Uterus (tissue), 4 donors: ENCODE data around the gene LBHD2. TPM values are rescaled to one million over a fixed set of nuclear protein-coding genes. Genes with fewer than 3 reads are reported as not detected.

Experiments used
- DNase-seq, 2 donors: peaks; one replicate each; pipeline ENCODE4 v3.0.0-alpha.2; 2019 to 2020
- H3K27ac ChIP-seq, 2 donors: fragments of 200-600 bp; sonication (generic); 1 replicate in 1 of 2; 2 replicates in 1 of 2; pipeline ENCODE4 v1.5.1; 2016 to 2018
- H3K27me3 ChIP-seq, 2 donors: fragments of 200-600 bp; sonication (generic); one replicate each; pipeline ENCODE4 v1.5.1; 2018 to 2019; ENCODE audit warnings: control low read depth in 1 of 2
- H3K36me3 ChIP-seq, 2 donors: fragments of 200-600 bp; sonication (generic); one replicate each; pipeline ENCODE4 v1.5.1; 2019; ENCODE audit warnings: control low read depth in 1 of 2
- H3K4me1 ChIP-seq, 2 donors: fragments of 200-600 bp; sonication (generic); one replicate each; pipeline ENCODE4 v1.5.1; 2018 to 2019; ENCODE audit warnings: control low read depth in 1 of 2
- H3K4me3 ChIP-seq, 2 donors: fragments of 200-600 bp; sonication (generic); 1 replicate in 1 of 2; 2 replicates in 1 of 2; pipeline ENCODE4 v1.5.1; 2018 to 2019; ENCODE audit warnings: mild to moderate bottlenecking in 1 of 2
- H3K9me3 ChIP-seq, 2 donors: fragments of 200-600 bp; sonication (generic); one replicate each; pipeline ENCODE4 v1.5.1; 2019; ENCODE audit warnings: control low read depth in 1 of 2
- POLR2A ChIP-seq, 2 donors: fragments of 450-650 bp; IDR thresholded peaks; one replicate each; pipeline ENCODE4 v1.6.1; 2016; ENCODE audit warnings: antibody characterized with exemption in 2 of 2, mild to moderate bottlenecking in 1 of 2, moderate library complexity in 1 of 2
- intact Hi-C: fragments of 100-400 bp; cut with DNase I; formaldehyde crosslinking; loops from one replicate; pipeline ENCODE4 v1.15.1; 2023; ENCODE audit warnings: low total_unique reads
- total RNA-seq, 4 donors: library from RNA; depleted of rRNA in 3 of 4; stranded (reverse); fragments of >200 nt in 3 of 4; gene quantifications; one replicate each; pipeline versions ENCODE4 v1.1.0 to v1.2.4, GENCODE V29; 2014 to 2023
- TF ChIP-seq, protein P1 (sequence below), 4 experiments: fragments of 200-600 bp in 2 of 4; fragments of 450-650 bp in 2 of 4; sonication (generic) in 2 of 4; IDR thresholded peaks; one replicate each; pipeline ENCODE4 v1.5.1; 2016 to 2019; ENCODE audit warnings: antibody characterized with exemption in 4 of 4, mild to moderate bottlenecking in 2 of 4, moderate library complexity in 1 of 4
- donor health status: DM: yes; HTN: yes; CAD: no.

Gene LBHD2
- total RNA-seq, 4 donors from 2014 or later, result not detected

DNA sequence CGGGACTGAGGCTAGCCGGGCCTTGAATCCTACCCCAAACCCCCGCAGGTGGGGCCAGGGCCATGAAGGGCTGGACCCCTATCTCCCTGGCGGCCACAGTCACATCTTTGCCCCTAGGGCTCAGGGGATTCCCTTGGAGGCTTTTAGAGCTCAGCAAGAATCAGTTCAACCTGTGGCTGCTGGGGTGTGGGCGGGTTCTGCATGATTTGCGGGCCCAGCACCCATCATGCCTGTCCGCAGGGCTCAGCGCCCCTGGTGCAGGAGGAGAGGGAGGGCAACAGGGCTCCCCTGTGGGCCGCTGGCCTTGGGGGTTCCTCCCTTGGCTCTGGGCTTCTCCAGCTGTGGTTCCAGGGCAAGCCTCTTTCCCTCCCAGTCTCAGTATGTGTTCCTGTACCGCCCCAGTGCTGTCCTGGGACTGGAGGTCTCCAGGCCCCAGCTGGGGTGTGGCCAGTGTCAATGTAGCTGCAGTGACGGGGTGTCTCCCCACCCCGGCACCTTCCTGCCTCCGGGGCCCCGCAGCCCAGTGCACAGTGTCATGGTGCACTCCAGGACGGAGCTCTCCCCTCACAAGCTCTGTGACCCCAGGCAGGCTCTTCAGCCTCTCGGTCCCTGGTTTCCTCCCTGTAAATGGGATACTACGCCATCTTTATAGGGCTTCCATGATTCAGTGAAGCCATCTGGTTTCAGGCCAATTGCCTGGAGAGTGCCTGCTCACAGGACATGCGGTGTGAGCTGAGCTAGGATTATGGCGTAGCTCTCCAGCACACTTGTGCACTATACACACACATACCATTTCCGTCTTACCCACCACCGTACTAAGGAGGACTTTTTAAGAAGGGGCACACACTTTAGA lies 9.9 kb upstream of the LBHD2 start:
- TF ChIP-seq, protein P1, sequence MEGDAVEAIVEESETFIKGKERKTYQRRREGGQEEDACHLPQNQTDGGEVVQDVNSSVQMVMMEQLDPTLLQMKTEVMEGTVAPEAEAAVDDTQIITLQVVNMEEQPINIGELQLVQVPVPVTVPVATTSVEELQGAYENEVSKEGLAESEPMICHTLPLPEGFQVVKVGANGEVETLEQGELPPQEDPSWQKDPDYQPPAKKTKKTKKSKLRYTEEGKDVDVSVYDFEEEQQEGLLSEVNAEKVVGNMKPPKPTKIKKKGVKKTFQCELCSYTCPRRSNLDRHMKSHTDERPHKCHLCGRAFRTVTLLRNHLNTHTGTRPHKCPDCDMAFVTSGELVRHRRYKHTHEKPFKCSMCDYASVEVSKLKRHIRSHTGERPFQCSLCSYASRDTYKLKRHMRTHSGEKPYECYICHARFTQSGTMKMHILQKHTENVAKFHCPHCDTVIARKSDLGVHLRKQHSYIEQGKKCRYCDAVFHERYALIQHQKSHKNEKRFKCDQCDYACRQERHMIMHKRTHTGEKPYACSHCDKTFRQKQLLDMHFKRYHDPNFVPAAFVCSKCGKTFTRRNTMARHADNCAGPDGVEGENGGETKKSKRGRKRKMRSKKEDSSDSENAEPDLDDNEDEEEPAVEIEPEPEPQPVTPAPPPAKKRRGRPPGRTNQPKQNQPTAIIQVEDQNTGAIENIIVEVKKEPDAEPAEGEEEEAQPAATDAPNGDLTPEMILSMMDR (IDR thresholded peaks at IDR 0.05), result no peak
- no peak for TF ChIP-seq POLR2A (IDR thresholded peaks at IDR 0.05)
- Histone ChIP-seq H3K4me1 (peaks cover 0 to 11% of the 10 kb centered on the region in 2 donors), H3K27ac (no peak overlapping the region), H3K36me3 (no peaks in the 10 kb centered on the region), H3K27me3 (no peaks in the 10 kb centered on the region), H3K9me3 (no peaks in the 10 kb centered on the region), H3K4me3 (no peak overlapping the region)
- no peak for DNase-seq
- intact Hi-C loops, result no loop called here

DNA sequence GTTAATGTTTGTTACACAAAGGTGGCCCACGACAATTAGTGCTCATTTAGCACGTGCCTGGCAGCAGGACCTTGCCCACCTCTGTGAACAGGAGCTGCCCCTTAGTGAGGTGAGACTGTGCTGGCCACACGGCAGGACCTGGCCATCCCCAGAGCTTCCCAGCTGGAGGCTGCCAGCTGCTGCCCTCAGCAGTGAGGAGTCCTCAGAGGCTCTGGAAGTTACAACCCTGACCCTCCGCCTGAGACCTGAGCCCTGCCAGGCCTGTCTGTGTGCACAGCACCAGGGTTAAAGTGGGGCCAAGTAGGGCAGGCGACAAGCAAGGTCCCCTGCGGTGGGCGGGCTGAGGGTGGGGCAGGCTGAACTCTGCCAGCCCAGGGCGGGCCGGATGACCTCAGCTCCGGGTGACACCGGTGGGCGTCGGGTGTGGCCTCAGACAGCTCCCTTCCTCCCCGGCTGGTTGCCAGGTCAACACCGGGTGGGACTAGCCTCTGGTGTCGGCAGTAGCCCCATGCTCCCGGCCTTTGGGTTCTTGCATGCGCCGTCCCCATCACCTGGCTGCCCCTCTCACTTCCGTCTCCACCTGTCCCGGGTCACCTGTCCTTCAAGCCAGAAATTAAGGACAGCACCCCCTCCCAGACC lies 9.2 kb upstream of the LBHD2 start:
- H3K4me3 ChIP-seq, result peak overlapping the region; percentile 27 to 30
- intact Hi-C loops, result no loop called here
- peak overlapping the region; percentile 55 to 73 for H3K27ac ChIP-seq
- DNase-seq, result peak; percentile 59 to 69
- peaks cover 0 to 11% of the 10 kb centered on the region in 2 donors for H3K4me1 ChIP-seq
- H3K36me3 ChIP-seq, result no peaks in the 10 kb centered on the region
- H3K27me3 ChIP-seq, result no peaks in the 10 kb centered on the region
- no peaks in the 10 kb centered on the region for H3K9me3 ChIP-seq
- TF ChIP-seq, protein P1 (IDR thresholded peaks at IDR 0.05), result no peak
- TF ChIP-seq POLR2A (IDR thresholded peaks at IDR 0.05), result no peak

DNA sequence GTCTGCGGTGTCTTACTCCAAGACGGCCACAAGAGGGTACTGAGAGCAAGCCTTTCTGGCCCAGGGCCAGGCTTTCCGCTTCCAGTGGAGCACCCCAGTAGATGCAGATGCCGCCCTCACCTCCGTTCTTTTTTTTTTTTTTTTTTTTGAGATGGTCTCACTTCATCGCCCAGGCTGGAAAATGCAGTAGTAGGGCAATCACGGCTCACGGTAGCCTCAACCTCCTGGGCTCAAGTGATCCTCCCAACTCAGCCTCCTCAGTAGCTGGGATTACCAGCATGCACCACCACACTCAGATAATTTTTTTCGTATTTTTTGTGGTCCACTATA lies 5.6 kb upstream of the LBHD2 start:
- no peaks in the 10 kb centered on the region for H3K36me3 ChIP-seq
- H3K27ac ChIP-seq, result no peak overlapping the region
- TF ChIP-seq, protein P1 (IDR thresholded peaks at IDR 0.05), result peak; percentile 62 to 82 (median 75)
- no peak for TF ChIP-seq POLR2A (IDR thresholded peaks at IDR 0.05)
- no peaks in the 10 kb centered on the region for H3K27me3 ChIP-seq
- intact Hi-C loops, result no loop called here
- peaks cover 0 to 11% of the 10 kb centered on the region in 2 donors for H3K4me1 ChIP-seq
- H3K9me3 ChIP-seq, result no peaks in the 10 kb centered on the region
- DNase-seq, result peak; percentile 70 to 76
- no peak overlapping the region for H3K4me3 ChIP-seq

DNA sequence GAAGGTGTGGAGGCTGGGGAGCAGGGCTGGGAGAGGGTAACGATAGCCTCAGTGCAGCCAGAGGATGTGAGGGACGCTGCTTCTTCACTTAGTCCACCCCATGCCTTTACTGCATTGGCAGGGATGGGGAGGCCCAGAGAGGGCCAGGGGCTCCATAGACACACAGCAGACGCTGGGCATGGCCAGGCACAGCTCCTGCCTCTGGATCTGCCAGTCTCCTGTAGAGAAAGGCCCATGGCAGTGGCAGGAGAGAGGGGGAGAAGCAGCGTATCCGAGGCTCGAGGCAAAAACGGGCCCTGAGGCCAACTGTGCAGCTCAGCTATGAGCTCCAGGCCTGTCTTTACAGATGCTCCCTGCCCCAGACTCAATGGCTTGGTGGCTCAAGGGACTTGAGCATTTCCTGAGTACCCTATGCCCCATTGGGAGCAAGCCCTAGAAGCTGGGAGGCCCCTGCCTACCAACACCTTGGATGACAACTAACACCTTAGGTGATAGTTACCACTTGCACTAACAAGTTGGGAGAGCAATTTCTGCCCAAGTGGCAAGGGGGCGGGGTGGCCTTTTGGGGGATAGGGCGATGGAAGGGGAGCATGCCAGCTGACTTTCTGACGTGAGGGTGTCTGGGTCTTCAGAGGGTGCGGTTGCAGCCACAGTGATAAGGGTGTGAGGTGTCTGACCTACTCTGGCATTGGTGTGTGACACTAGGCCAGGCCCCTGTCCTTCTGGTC lies 5.0 kb upstream of the LBHD2 start:
- intact Hi-C loops, result no loop called here

More for the DNA sequence above, 5.0 kb upstream of the LBHD2 start:
- peaks cover 0 to 11% of the 10 kb centered on the region in 2 donors for H3K4me1 ChIP-seq
- no peak overlapping the region for H3K4me3 ChIP-seq
- no peak for DNase-seq
- H3K27me3 ChIP-seq, result no peaks in the 10 kb centered on the region
- no peaks in the 10 kb centered on the region for H3K36me3 ChIP-seq
- H3K9me3 ChIP-seq, result no peaks in the 10 kb centered on the region
- TF ChIP-seq, protein P1 (IDR thresholded peaks at IDR 0.05), result no peak
- no peak for TF ChIP-seq POLR2A (IDR thresholded peaks at IDR 0.05)
- no peak overlapping the region for H3K27ac ChIP-seq
